ENCODE measurements around the gene MID2.
"Not testable (repeated sequence)": the region's sequence is repeated elsewhere in the genome, so short reads cannot be mapped to it uniquely, and the experiment has no call there.

The MID2 gene

DNA sequence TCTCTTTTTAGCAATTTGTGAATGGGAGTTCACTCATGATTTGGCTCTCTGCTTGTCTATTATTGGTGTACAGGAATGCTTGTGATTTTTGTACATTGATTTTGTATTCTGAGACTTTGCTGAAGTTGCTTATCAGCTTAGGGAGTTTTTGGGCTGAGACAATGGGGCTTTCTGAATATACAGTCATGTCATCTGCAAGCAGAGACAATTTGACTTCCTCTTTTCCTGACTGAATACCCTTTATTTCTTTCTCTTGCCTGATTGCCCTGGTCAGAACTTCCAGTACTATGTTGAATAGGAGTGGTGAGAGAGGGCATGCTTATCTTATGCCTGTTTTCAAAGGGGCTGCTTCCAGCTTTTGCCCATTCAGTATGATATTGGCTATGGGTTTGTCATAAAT lies 129.7 kb downstream of the MID2 start:
- DNase-seq, result not testable (repeated sequence)

DNA sequence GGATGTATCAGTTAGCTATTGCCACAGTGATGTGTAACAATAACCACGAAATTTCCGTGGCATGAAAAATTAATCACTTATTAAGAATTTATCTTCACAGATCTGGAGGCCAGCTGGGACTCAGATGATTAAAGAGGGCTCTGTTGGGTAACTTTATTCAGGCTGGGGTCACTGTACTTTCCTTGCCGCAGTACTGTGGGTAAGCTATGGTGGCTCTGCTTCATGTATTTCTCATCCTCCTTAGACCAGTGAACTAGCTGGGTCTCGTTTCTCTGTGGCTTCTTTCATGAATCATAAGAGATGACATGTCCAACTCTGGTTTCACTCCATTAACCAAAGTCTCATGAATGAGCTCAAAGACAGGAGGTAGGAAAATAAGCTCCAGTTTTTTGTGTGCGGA lies 143.0 kb downstream of the MID2 start:
- DNase-seq, result no peak

DNA sequence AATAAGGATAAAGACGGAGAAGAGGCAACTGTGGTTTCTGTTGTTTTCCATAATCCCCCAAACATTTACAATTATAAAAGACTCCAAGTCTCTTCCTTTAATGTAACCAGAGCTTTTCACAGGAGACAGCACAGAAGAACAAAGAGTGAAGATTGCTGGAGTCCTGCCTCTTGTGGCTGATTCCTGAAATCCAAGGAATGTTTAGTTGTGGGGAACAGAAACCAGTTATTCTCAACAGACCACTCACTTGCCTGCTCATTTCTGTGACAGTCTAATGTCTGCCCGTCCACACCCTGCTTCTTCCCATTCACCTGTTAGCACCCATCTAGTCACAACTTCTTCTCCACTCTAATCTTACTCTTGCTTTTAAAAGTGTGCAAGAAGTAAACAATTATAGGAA lies 144.4 kb downstream of the MID2 start:
- no peak for DNase-seq

DNA sequence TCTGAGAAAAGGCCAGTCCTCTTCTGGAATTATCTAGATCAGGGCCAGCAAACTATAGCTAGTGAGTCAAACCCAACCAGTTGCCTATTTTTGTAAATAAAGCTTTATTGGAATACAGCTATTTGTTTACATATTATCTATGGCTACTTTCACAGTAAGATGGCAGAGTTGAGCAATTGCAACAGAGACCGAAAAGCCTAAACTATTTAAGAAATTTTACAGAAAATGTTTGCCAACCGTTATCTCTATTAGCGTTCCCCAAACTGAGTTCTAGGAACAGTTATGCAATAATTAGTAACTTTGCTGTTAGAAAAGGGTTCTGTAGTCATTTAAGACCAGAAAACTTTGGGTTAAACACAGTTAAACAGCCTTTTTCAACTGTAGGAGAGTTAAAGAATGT lies 146.0 kb downstream of the MID2 start:
- DNase-seq, result no peak
